ENCODE data around the gene EIF2S3B.

DNA sequence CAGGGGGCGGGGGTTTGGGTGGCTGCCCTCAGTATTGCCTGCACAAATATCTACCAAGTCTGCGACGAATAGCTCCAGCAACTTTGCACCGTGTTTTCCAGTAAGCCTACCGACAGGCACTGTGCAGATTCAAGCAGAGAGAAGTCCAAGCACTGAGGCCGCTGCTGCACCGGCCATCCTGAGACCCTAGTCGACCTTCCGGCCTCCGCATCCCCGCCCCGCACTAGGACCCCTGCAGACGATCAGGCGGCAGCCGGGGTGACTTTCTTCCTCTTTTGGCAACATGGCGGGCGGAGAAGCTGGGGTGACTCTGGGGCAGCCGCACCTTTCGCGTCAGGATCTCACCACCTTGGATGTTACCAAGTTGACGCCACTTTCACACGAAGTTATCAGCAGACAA is at the start of gene EIF2S3B:
- TF ChIP-seq, protein P1, sequence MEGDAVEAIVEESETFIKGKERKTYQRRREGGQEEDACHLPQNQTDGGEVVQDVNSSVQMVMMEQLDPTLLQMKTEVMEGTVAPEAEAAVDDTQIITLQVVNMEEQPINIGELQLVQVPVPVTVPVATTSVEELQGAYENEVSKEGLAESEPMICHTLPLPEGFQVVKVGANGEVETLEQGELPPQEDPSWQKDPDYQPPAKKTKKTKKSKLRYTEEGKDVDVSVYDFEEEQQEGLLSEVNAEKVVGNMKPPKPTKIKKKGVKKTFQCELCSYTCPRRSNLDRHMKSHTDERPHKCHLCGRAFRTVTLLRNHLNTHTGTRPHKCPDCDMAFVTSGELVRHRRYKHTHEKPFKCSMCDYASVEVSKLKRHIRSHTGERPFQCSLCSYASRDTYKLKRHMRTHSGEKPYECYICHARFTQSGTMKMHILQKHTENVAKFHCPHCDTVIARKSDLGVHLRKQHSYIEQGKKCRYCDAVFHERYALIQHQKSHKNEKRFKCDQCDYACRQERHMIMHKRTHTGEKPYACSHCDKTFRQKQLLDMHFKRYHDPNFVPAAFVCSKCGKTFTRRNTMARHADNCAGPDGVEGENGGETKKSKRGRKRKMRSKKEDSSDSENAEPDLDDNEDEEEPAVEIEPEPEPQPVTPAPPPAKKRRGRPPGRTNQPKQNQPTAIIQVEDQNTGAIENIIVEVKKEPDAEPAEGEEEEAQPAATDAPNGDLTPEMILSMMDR (IDR thresholded peaks at IDR 0.05), result no peak
- TF ChIP-seq ZFX (IDR thresholded peaks at IDR 0.05; ENCODE audit: borderline replicate concordance), result no peak

Data from 22Rv1 (cell line).